GM12892 (cell line): ENCODE results near the gene PODN.

Experiments used
- POLR2A ChIP-seq: IDR thresholded peaks from 2 replicates; pipeline ENCODE4 v1.6.1; 2011; ENCODE audit warnings: low read depth, low read length, control low read depth
- POLR2AphosphoS5 ChIP-seq: IDR thresholded peaks from 2 replicates; pipeline ENCODE4 v1.6.1; 2011; ENCODE audit warnings: low read depth, low read length, control low read depth

- no peak for TF ChIP-seq POLR2A
- TF ChIP-seq POLR2AphosphoS5: no peak
Observed at GRCh38 chr1:53093451-53093754, 31.4 kb downstream of the PODN start.
